Measurements from ENCODE around the gene PDE11A.
"Not testable (repeated sequence)": the region's sequence is repeated elsewhere in the genome, so short reads cannot be mapped to it uniquely, and the experiment has no call there.

PDE11A gene

DNA sequence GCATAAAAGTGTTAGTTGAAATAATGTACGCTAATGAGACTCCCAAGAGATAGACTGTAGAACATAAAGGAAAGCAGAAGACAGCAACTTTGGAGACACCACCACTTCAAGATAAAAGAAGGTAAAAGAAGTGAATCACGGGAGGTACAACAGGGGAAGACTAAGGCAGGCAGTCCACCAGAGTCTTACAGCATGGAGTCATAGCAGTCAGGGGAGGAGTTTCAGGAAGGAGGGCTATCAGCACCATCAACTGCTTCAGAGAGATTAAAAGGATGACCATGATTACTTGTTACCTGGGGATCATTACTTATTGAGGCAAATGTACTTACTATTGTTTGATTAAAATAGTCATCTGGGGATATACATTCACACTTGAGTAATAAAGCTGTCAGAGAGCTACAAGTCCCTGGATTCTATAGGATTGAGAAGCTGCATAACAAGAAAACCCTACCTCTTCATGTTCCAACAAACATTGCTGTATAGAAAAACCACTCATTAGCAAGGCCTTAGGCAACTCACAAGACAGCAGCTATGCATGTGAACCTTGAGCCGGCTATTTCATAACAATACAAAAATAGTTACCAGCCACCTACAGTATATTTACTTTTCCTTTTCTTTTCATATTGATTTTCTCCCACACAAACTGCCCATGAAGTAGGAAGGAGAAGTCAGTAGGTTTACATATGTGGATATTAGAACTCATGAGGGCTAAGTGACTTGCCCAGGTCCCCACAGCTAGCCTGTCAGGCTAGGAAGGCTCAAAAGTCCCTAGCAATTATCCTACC lies 101.7 kb downstream of the PDE11A start:
- Histone ChIP-seq H3K4me3 (ENCODE audit: low read depth, low read length) (no peak overlapping the region), H3K4me1 (no peaks in the 10 kb centered on the region), H3K27me3 (no peaks in the 10 kb centered on the region), H3K9me3 (no peaks in the 10 kb centered on the region), H3K36me3 (no peaks in the 10 kb centered on the region)
- DNase-seq: no peak
- TF ChIP-seq, protein P1, sequence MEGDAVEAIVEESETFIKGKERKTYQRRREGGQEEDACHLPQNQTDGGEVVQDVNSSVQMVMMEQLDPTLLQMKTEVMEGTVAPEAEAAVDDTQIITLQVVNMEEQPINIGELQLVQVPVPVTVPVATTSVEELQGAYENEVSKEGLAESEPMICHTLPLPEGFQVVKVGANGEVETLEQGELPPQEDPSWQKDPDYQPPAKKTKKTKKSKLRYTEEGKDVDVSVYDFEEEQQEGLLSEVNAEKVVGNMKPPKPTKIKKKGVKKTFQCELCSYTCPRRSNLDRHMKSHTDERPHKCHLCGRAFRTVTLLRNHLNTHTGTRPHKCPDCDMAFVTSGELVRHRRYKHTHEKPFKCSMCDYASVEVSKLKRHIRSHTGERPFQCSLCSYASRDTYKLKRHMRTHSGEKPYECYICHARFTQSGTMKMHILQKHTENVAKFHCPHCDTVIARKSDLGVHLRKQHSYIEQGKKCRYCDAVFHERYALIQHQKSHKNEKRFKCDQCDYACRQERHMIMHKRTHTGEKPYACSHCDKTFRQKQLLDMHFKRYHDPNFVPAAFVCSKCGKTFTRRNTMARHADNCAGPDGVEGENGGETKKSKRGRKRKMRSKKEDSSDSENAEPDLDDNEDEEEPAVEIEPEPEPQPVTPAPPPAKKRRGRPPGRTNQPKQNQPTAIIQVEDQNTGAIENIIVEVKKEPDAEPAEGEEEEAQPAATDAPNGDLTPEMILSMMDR (IDR thresholded peaks at IDR 0.05; ENCODE audit: low read depth, low read length): no peak

DNA sequence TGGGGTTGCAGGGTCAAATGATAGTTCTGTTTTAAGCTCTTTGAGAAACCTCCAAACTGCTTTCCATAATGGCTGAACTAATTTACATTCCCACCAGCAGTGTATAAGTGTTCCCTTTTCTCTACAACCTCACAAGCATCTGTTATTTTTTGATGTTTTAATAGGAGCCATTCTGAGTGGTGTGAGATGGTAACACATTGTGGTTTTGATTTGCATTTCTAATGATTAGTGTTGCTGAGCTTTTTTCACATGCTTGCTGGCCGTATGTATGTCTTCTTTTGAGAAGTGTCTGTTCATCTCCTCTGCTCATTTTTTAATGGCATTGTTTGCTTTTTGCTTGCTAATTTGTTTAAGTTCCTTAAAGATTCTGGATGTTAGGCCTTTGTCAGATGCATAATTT lies 107.7 kb downstream of the PDE11A start:
- H3K27me3 ChIP-seq: no peaks in the 10 kb centered on the region
- no peaks in the 10 kb centered on the region for H3K9me3 ChIP-seq
- TF ChIP-seq, protein P1 (IDR thresholded peaks at IDR 0.05; ENCODE audit: low read depth, low read length): no peak
- H3K4me1 ChIP-seq: no peaks in the 10 kb centered on the region
- DNase-seq: no peak
- H3K36me3 ChIP-seq: no peaks in the 10 kb centered on the region
- H3K4me3 ChIP-seq (ENCODE audit: low read depth, low read length): no peak overlapping the region

DNA sequence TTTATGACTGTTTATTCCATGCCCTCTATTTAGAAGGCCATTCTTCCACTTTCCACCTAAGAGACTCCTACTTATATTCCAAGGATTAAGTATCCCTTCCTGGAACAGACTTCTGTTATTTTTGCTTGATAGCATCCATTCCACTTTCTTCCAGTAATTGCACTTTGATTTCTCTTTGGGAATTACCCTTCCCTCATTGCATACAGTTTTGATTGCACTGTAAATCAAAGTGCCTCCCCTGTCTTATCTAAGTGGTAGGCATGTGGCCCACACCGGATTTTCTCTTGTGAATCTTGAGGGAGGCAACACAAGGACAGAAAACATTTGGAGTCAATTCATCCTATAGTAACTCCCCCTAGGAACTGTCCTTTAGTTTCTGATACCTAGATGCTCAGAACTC lies 120.4 kb downstream of the PDE11A start:
- Histone ChIP-seq H3K27me3 (no peaks in the 10 kb centered on the region), H3K4me3 (ENCODE audit: low read depth, low read length) (no peak overlapping the region), H3K4me1 (no peaks in the 10 kb centered on the region), H3K36me3 (no peaks in the 10 kb centered on the region), H3K9me3 (no peaks in the 10 kb centered on the region)
- TF ChIP-seq, protein P1 (IDR thresholded peaks at IDR 0.05; ENCODE audit: low read depth, low read length): no peak
- no peak for DNase-seq

DNA sequence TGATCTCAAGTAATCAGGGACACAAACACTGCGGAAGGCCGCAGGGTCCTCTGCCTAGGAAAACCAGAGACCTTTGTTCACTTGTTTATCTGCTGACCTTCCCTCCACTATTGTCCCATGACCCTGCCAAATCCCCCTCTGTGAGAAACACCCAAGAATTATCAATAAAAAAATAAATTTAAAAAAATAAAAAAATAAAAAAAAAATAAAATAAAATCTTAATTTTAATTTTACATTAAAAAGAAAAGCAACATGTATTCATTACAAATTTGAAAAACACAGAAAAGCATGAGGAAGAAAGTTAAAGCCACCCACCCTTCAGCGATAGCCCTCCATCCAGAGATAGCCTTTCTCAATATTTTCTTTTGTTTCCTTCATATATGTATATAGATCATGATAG lies 125.0 kb downstream of the PDE11A start:
- not testable (repeated sequence) for DNase-seq; H3K4me3 ChIP-seq (ENCODE audit: low read depth, low read length); H3K9me3 ChIP-seq; H3K36me3 ChIP-seq; H3K4me1 ChIP-seq; H3K27me3 ChIP-seq

DNA sequence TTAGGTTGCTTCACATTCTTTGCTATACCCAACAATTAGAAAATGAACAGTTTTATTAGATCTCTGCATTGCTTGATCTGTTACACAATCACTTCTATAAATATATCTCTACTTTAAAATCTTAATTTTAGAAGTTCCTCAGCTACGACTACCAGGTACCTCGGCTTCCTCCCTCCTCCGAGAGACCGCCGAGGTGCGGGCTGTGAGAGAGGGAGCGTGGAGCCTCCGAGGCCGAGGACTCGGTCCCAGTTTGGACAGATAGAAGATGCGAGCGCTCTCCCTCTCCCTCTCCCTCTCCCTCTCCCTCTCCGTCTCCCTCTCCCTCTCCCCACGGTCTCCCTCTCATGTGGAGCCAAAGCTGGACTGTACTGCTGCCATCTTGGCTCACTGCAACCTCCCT lies 128.0 kb downstream of the PDE11A start:
- H3K4me1 ChIP-seq; DNase-seq; H3K36me3 ChIP-seq; H3K27me3 ChIP-seq; H3K9me3 ChIP-seq; H3K4me3 ChIP-seq (ENCODE audit: low read depth, low read length): not testable (repeated sequence)

DNA sequence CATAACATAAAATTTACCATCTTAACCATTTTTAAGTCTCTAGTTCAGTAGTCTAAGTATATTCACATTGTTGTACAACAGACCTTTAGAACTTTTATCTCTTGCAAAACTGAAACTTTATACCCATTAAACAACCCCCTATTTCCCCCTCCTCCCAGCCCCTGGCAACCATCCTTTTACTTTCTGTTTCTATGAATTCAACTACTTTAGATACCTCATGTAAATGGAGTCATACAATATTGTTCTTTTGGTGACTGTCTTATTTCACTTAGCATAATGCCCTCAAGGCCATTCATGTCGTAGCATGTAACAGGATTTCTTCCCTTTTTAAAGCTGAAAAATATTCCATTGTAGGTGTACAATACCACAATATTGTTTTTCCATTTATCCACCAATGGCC lies 129.8 kb downstream of the PDE11A start:
- Histone ChIP-seq H3K4me1 (no peaks in the 10 kb centered on the region), H3K27me3 (no peaks in the 10 kb centered on the region), H3K4me3 (ENCODE audit: low read depth, low read length) (no peak overlapping the region), H3K36me3 (no peaks in the 10 kb centered on the region), H3K9me3 (no peaks in the 10 kb centered on the region)
- no peak for DNase-seq
- TF ChIP-seq, protein P1 (IDR thresholded peaks at IDR 0.05; ENCODE audit: low read depth, low read length): no peak

DNA sequence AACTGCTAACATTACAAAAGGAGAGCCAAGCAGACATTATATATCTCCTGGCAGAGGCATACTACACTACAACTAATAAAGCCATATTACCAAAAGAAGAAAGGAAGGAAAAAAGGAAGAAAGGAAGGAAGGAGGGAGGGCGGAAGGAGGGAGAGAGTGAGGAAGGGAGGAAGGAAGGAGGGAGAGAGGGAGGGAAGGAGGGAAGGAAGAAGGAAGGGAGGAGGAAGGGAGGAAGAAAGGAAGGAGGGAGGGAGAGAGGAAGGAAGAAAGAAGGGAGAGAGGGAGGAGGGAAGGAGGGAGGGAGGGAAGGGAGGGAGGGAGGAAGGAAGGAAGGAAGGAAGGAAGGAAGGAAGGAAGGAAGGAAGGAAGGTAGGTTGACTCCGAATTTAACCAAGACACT lies 133.4 kb downstream of the PDE11A start:
- DNase-seq: no peak
- Histone ChIP-seq H3K36me3 (no peaks in the 10 kb centered on the region), H3K27me3 (no peaks in the 10 kb centered on the region), H3K4me3 (ENCODE audit: low read depth, low read length) (no peak overlapping the region), H3K9me3 (no peaks in the 10 kb centered on the region), H3K4me1 (no peaks in the 10 kb centered on the region)
- TF ChIP-seq, protein P1 (IDR thresholded peaks at IDR 0.05; ENCODE audit: low read depth, low read length): no peak

Measured in BE2C (cell line).